Chondrocyte (in vitro differentiated cells): ENCODE data around the gene ERCC4. TPM values are rescaled to one million over a fixed set of nuclear protein-coding genes. Genes with fewer than 3 reads are reported as not detected.

Experiments
- DNase-seq: peaks from one replicate; pipeline ENCODE4 v3.0.0; 2021; ENCODE audit warnings: mixed read lengths, low spot score
- H3K27ac Mint-ChIP-seq: one replicate; pipeline ENCODE4 v1.8.0; 2021; ENCODE audit warnings: mild to moderate bottlenecking, moderate library complexity, mixed read lengths; ENCODE audit not compliant: unreplicated experiment
- H3K27me3 Mint-ChIP-seq: 2 replicates; pipeline ENCODE4 v1.8.0; 2021; ENCODE audit warnings: low read depth, mixed read lengths
- H3K36me3 Mint-ChIP-seq: 2 replicates; pipeline ENCODE4 v1.8.0; 2021; ENCODE audit warnings: low read depth, mixed read lengths
- H3K4me1 Mint-ChIP-seq: 2 replicates; pipeline ENCODE4 v1.8.0; 2021; ENCODE audit warnings: low read depth, mild to moderate bottlenecking, mixed read lengths
- H3K4me3 Mint-ChIP-seq: one replicate; pipeline ENCODE4 v1.8.0; 2021; ENCODE audit warnings: mild to moderate bottlenecking, moderate library complexity, mixed read lengths; ENCODE audit not compliant: unreplicated experiment
- H3K9me3 Mint-ChIP-seq: 2 replicates; pipeline ENCODE4 v1.8.0; 2021; ENCODE audit warnings: low read depth, mixed read lengths
- CTCF ChIP-seq: fragments of 200-600 bp; sonication (generic); IDR thresholded peaks from 2 replicates; pipeline ENCODE4 v1.5.0; 2021; ENCODE audit warnings: antibody characterized with exemption, mild to moderate bottlenecking, moderate library complexity
- total RNA-seq: library from RNA; stranded (reverse); gene quantifications from 3 replicates; pipeline ENCODE4 v1.2.1, GENCODE V29; 2021

Gene ERCC4
- total RNA-seq, 1 donor from 2014 or later: 18.5 TPM

GRCh38 chr16:13995194-13995593 lies 75.2 kb downstream of the ERCC4 start:
- no peak for TF ChIP-seq CTCF

GRCh38 chr16:13996778-13997288 lies 76.9 kb downstream of the ERCC4 start:
- H3K4me1 Mint-ChIP-seq: peaks cover 10% of the 10 kb centered on the region
- TF ChIP-seq CTCF: no peak
- DNase-seq: no peak
- no peaks in the 10 kb centered on the region for H3K36me3 Mint-ChIP-seq
- no peak overlapping the region for H3K27ac Mint-ChIP-seq
- H3K27me3 Mint-ChIP-seq: no peaks in the 10 kb centered on the region
- H3K4me3 Mint-ChIP-seq: no peak overlapping the region
- no peaks in the 10 kb centered on the region for H3K9me3 Mint-ChIP-seq

More at GRCh38 chr16:13995194-13995593, 75.2 kb downstream of the ERCC4 start:
- Mint-ChIP-seq H3K9me3 (no peaks in the 10 kb centered on the region), H3K4me1 (peaks cover 10% of the 10 kb centered on the region), H3K27ac (no peak overlapping the region), H3K36me3 (no peaks in the 10 kb centered on the region), H3K4me3 (no peak overlapping the region), H3K27me3 (no peaks in the 10 kb centered on the region)
- no peak for DNase-seq

GRCh38 chr16:13997526-13997925 lies 77.6 kb downstream of the ERCC4 start:
- Mint-ChIP-seq H3K36me3 (no peaks in the 10 kb centered on the region), H3K4me1 (peaks cover 14% of the 10 kb centered on the region), H3K27me3 (no peaks in the 10 kb centered on the region), H3K27ac (no peak overlapping the region), H3K9me3 (no peaks in the 10 kb centered on the region), H3K4me3 (no peak overlapping the region)
- no peak for TF ChIP-seq CTCF
- DNase-seq: no peak

GRCh38 chr16:13997933-13998332 lies 78.0 kb downstream of the ERCC4 start:
- no peak overlapping the region for H3K27ac Mint-ChIP-seq
- DNase-seq: no peak
- peaks cover 18% of the 10 kb centered on the region for H3K4me1 Mint-ChIP-seq
- no peak for TF ChIP-seq CTCF
- no peak overlapping the region for H3K4me3 Mint-ChIP-seq
- no peaks in the 10 kb centered on the region for H3K36me3 Mint-ChIP-seq
- no peaks in the 10 kb centered on the region for H3K9me3 Mint-ChIP-seq
- H3K27me3 Mint-ChIP-seq: no peaks in the 10 kb centered on the region

GRCh38 chr16:13999071-13999894 lies 79.3 kb downstream of the ERCC4 start:
- Mint-ChIP-seq H3K36me3 (no peaks in the 10 kb centered on the region), H3K27ac (no peak overlapping the region), H3K4me1 (peaks cover 28% of the 10 kb centered on the region), H3K27me3 (no peaks in the 10 kb centered on the region), H3K4me3 (no peak overlapping the region), H3K9me3 (no peaks in the 10 kb centered on the region)
- no peak for DNase-seq
- no peak for TF ChIP-seq CTCF
